Mucosa of descending colon (tissue), 3 donors: ENCODE results near the gene CMAS. TPM values are rescaled to one million over a fixed set of nuclear protein-coding genes. Genes with fewer than 3 reads are reported as not detected.

Source experiments
- ATAC-seq: fragments of 200-7000 bp; cut with Tn5 transposase; one replicate; pipeline ENCODE4 v1.9.1; 2020; ENCODE audit warnings: mild to moderate bottlenecking, moderate library complexity
- DNase-seq, 3 donors: peaks; one replicate each; pipeline ENCODE4 v3.0.0-alpha.2; 2020
- H3K36me3 ChIP-seq: fragments of 200-600 bp; one replicate; pipeline ENCODE4 v1.8.0; 2021; ENCODE audit warnings: low read depth, mild to moderate bottlenecking
- H3K4me1 ChIP-seq: fragments of 200-600 bp; one replicate; pipeline ENCODE4 v1.8.0; 2021; ENCODE audit warnings: low read depth, mild to moderate bottlenecking
- H3K4me3 ChIP-seq: fragments of 200-600 bp; one replicate; pipeline ENCODE4 v1.8.0; 2021; ENCODE audit warnings: mild to moderate bottlenecking
- H3K9me3 ChIP-seq: fragments of 200-600 bp; one replicate; pipeline ENCODE4 v1.8.0; 2021; ENCODE audit warnings: mild to moderate bottlenecking
- CTCF ChIP-seq: fragments of 200-600 bp; IDR thresholded peaks from one replicate; pipeline ENCODE4 v1.8.0; 2022; ENCODE audit warnings: antibody characterized with exemption, mild to moderate bottlenecking
- intact Hi-C, 2 donors: fragments of 100-400 bp; cut with DNase I in 1 of 2; cut with micrococcal nuclease in 1 of 2; formaldehyde crosslinking; loops; one replicate each; pipeline versions ENCODE4 v1.11.0 to v1.11.1; 2022; cut with DNase I, micrococcal nuclease
- total RNA-seq, 3 donors: library from RNA; stranded (reverse); fragmentation: NEBNext Ultra II Directional in 2 of 3; extraction: Animal tissue kit (Norgen Biotek cat#: 25700) in 2 of 3; gene quantifications; one replicate each; pipeline versions ENCODE4 v1.2.1 to v1.2.4, GENCODE V29; 2021 to 2023
- donor health status: DM: no; HTN: no; CAD: no; lungs with moderate emphysema.
- donor health status: DM: no; HTN: no; CAD: no.
- donor health status: DM: no; HTN: yes; CAD: no.

CMAS gene
- total RNA-seq, 3 donors from 2014 or later, result 70.1 to 139 (median 121) TPM

GRCh38 chr12:22056607-22057006 lies 10.6 kb downstream of the CMAS start:
- DNase-seq (no peak), ATAC-seq (no peak)
- no peaks in the 10 kb centered on the region for H3K36me3 ChIP-seq
- no peaks in the 10 kb centered on the region for H3K4me1 ChIP-seq
- H3K4me3 ChIP-seq, result no peak overlapping the region
- H3K9me3 ChIP-seq, result no peaks in the 10 kb centered on the region
- intact Hi-C loops, result no loop called here
- TF ChIP-seq CTCF, result no peak

GRCh38 chr12:22059976-22060647 lies 14.1 kb downstream of the CMAS start:
- no peak overlapping the region for H3K4me3 ChIP-seq
- no peaks in the 10 kb centered on the region for H3K4me1 ChIP-seq
- no peaks in the 10 kb centered on the region for H3K9me3 ChIP-seq
- ATAC-seq (no peak), DNase-seq (no peak)
- intact Hi-C loops, result no loop called here
- no peak for TF ChIP-seq CTCF
- no peaks in the 10 kb centered on the region for H3K36me3 ChIP-seq

- Histone ChIP-seq H3K4me3 (no peak overlapping the region), H3K36me3 (no peaks in the 10 kb centered on the region)
- intact Hi-C loops, result no loop called here
Observed at GRCh38 chr12:22064968-22065367, 18.9 kb downstream of the CMAS start.

GRCh38 chr12:22066310-22066709 lies 20.3 kb downstream of the CMAS start:
- intact Hi-C loops, result no loop called here
- no peak for DNase-seq

More at GRCh38 chr12:22064968-22065367, 18.9 kb downstream of the CMAS start:
- H3K4me1 ChIP-seq, result no peaks in the 10 kb centered on the region
- H3K9me3 ChIP-seq, result no peaks in the 10 kb centered on the region
- ATAC-seq (no peak), DNase-seq (no peak)
- no peak for TF ChIP-seq CTCF

GRCh38 chr12:22069851-22070250 lies 23.8 kb downstream of the CMAS start:
- Histone ChIP-seq H3K9me3 (no peaks in the 10 kb centered on the region), H3K4me3 (no peak overlapping the region), H3K36me3 (no peaks in the 10 kb centered on the region), H3K4me1 (no peaks in the 10 kb centered on the region)
- intact Hi-C loops, result no loop called here
- no peak for TF ChIP-seq CTCF
- ATAC-seq, result no peak
- no peak for DNase-seq

More at GRCh38 chr12:22066310-22066709, 20.3 kb downstream of the CMAS start:
- ATAC-seq, result no peak
- H3K36me3 ChIP-seq, result no peaks in the 10 kb centered on the region
- H3K4me3 ChIP-seq, result no peak overlapping the region
- TF ChIP-seq CTCF, result no peak
- no peaks in the 10 kb centered on the region for H3K4me1 ChIP-seq
- H3K9me3 ChIP-seq, result no peaks in the 10 kb centered on the region
